Activated CD8-positive, alpha-beta T cell treated with anti-CD3 and anti-CD28 coated beads for 36 hours (primary cell): Measurements from ENCODE around the gene MEGF10. TPM values are rescaled to one million over a fixed set of nuclear protein-coding genes. Genes with fewer than 3 reads are reported as not detected.

Experiments used
- ATAC-seq: fragments of 200-7000 bp; cut with Tn5 transposase; one replicate; pipeline ENCODE4 v1.10.0; 2021; ENCODE audit warnings: mild to moderate bottlenecking, moderate library complexity
- CTCF ChIA-PET: fragments of 350-600 bp; sonication (Branson Sonifier 250); formaldehyde crosslinking; loops from one replicate; lab custom pipeline; 2021; ENCODE audit warnings: antibody characterized with exemption; lab: Charles Lee
- POLR2A ChIA-PET: fragments of 350-600 bp; sonication (Branson Sonifier 250); formaldehyde crosslinking; loops from one replicate; lab custom pipeline; 2021; ENCODE audit warnings: antibody characterized with exemption; lab: Charles Lee
- DNase-seq: peaks from one replicate; pipeline ENCODE4 v3.0.0-alpha.2; 2020
- H3K27ac Mint-ChIP-seq: one replicate; pipeline ENCODE4 v1.8.0; 2021; ENCODE audit warnings: mild to moderate bottlenecking, mixed read lengths
- H3K27me3 Mint-ChIP-seq: one replicate; pipeline ENCODE4 v1.8.0; 2021; ENCODE audit warnings: mixed read lengths
- H3K36me3 Mint-ChIP-seq: one replicate; pipeline ENCODE4 v1.8.0; 2021; ENCODE audit warnings: low read depth, mixed read lengths
- H3K4me1 Mint-ChIP-seq: one replicate; pipeline ENCODE4 v1.8.0; 2021; ENCODE audit warnings: low read depth, mixed read lengths
- H3K4me3 Mint-ChIP-seq: one replicate; pipeline ENCODE4 v1.8.0; 2021; ENCODE audit warnings: mild to moderate bottlenecking, moderate library complexity, mixed read lengths
- H3K9me3 Mint-ChIP-seq: one replicate; pipeline ENCODE4 v1.8.0; 2021; ENCODE audit warnings: mixed read lengths
- intact Hi-C: fragments of 100-400 bp; cut with micrococcal nuclease; formaldehyde crosslinking; loops from one replicate; pipeline ENCODE4 v1.10.0; 2022
- total RNA-seq, 2 experiments: library from RNA; stranded (reverse); gene quantifications; one replicate each; pipeline ENCODE4 v1.2.3, GENCODE V29; 2021
- TF ChIP-seq, protein P1 (sequence below): fragments of 200-600 bp; IDR thresholded peaks from one replicate; pipeline ENCODE4 v1.8.0; 2022; ENCODE audit warnings: antibody characterized with exemption, mild to moderate bottlenecking

MEGF10 gene
- total RNA-seq, 2 experiments from 2014 or later, result not detected

- POLR2A ChIA-PET, result no interaction called here
- CTCF ChIA-PET, result interaction anchor here (0.9 kb wide), 1 partner anchor 126 kb away, joined by 3 read pairs; no protein-coding TSS in a partner anchor
- H3K9me3 Mint-ChIP-seq, result no peaks in the 10 kb centered on the region
- H3K4me1 Mint-ChIP-seq, result no peaks in the 10 kb centered on the region
- DNase-seq, result no peak
- peaks cover 6% of the 10 kb centered on the region for H3K27me3 Mint-ChIP-seq
- no peak overlapping the region for H3K27ac Mint-ChIP-seq
- intact Hi-C loops, result loop anchor here (5.0 kb wide), 1 partner anchor 147 kb away; the partner anchor contains the start of gene MEGF10
- H3K4me3 Mint-ChIP-seq, result no peak overlapping the region
- no peaks in the 10 kb centered on the region for H3K36me3 Mint-ChIP-seq
- ATAC-seq, result no peak
- TF ChIP-seq, protein P1, sequence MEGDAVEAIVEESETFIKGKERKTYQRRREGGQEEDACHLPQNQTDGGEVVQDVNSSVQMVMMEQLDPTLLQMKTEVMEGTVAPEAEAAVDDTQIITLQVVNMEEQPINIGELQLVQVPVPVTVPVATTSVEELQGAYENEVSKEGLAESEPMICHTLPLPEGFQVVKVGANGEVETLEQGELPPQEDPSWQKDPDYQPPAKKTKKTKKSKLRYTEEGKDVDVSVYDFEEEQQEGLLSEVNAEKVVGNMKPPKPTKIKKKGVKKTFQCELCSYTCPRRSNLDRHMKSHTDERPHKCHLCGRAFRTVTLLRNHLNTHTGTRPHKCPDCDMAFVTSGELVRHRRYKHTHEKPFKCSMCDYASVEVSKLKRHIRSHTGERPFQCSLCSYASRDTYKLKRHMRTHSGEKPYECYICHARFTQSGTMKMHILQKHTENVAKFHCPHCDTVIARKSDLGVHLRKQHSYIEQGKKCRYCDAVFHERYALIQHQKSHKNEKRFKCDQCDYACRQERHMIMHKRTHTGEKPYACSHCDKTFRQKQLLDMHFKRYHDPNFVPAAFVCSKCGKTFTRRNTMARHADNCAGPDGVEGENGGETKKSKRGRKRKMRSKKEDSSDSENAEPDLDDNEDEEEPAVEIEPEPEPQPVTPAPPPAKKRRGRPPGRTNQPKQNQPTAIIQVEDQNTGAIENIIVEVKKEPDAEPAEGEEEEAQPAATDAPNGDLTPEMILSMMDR, result no peak
Observed at GRCh38 chr5:127439644-127440043, 149.0 kb downstream of the MEGF10 start.

DNA sequence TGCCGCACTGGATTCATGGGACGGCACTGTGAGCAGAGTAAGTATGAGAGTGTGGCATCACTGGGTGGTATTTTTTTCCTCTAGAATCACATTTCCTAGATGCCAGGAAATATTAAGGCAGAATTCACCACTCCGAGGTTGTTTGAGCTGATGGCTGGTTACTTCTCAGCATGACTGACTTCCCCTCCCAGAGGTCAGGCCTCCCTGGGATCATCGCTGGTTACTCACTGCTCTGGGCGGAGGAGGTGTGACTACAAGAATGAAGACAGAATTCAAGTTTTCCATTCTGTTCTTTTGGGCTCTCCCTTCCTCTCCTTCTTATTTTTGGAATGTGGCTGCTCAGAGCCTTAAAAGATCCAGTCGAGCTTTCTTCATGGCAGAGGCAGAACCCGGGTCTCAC, 150.2 kb downstream of the MEGF10 start:
- ChIA-PET POLR2A (no interaction called here), CTCF (interaction anchor here (0.9 to 1.0 kb wide), 2 partner anchors 31 to 33 kb away, joined by 3 read pairs; no protein-coding TSS in a partner anchor)
- TF ChIP-seq, protein P1, result no peak
- Mint-ChIP-seq H3K36me3 (no peaks in the 10 kb centered on the region), H3K9me3 (no peaks in the 10 kb centered on the region), H3K27ac (no peak overlapping the region), H3K4me3 (no peak overlapping the region), H3K4me1 (no peaks in the 10 kb centered on the region), H3K27me3 (peaks cover 6% of the 10 kb centered on the region)
- no peak for ATAC-seq
- intact Hi-C loops, result loop anchor here (5.0 kb wide), 1 partner anchor 149 kb away; the partner anchor contains the start of gene MEGF10
- no peak for DNase-seq

- intact Hi-C loops, result loop anchor here (5.0 kb wide), 1 partner anchor 150 kb away; the partner anchor contains the start of gene MEGF10
- ChIA-PET POLR2A (no interaction called here), CTCF (interaction anchor here (0.9 to 1.5 kb wide), 2 partner anchors 34 to 51 kb away, joined by 3 to 4 read pairs; no protein-coding TSS in a partner anchor)
Observed at GRCh38 chr5:127441799-127442484, 151.3 kb downstream of the MEGF10 start.

DNA sequence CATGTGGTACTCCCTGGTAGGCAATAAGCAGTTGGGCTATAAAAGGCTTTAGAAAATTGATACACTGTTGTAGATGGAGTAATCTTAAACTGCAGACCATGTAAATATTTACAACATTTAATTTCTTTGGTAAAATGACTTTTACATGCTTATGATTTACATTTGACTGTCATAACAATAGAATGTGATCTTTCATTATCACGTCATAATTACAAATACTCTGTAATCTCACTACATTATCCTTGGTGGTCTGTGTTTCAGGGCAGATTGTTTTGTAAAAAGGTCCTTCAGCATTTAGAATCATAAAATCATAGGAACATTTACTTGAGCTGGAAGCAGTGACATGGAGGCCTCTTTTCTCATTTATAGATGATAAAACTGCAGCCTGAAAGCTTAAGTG, 153.6 kb downstream of the MEGF10 start:
- Mint-ChIP-seq H3K4me1 (no peaks in the 10 kb centered on the region), H3K36me3 (no peaks in the 10 kb centered on the region), H3K4me3 (no peak overlapping the region), H3K9me3 (no peaks in the 10 kb centered on the region), H3K27me3 (peaks cover 6% of the 10 kb centered on the region), H3K27ac (no peak overlapping the region)
- intact Hi-C loops, result loop anchor here (5.0 kb wide), 1 partner anchor 152 kb away; the partner anchor contains the start of gene MEGF10
- no peak for ATAC-seq
- ChIA-PET POLR2A (no interaction called here), CTCF (interaction anchor here (0.7 to 1.7 kb wide), 3 partner anchors 10 to 843 kb away, joined by 3 to 6 read pairs (median 3); no protein-coding TSS in a partner anchor)
- TF ChIP-seq, protein P1, result no peak
- DNase-seq, result no peak

More at GRCh38 chr5:127441799-127442484, 151.3 kb downstream of the MEGF10 start:
- H3K9me3 Mint-ChIP-seq, result no peaks in the 10 kb centered on the region
- no peak for ATAC-seq
- TF ChIP-seq, protein P1, result peak; percentile 42
- H3K27me3 Mint-ChIP-seq, result peaks cover 6% of the 10 kb centered on the region
- H3K4me3 Mint-ChIP-seq, result no peak overlapping the region
- H3K4me1 Mint-ChIP-seq, result no peaks in the 10 kb centered on the region
- DNase-seq, result no peak
- no peaks in the 10 kb centered on the region for H3K36me3 Mint-ChIP-seq
- H3K27ac Mint-ChIP-seq, result no peak overlapping the region

GRCh38 chr5:127445328-127445727, 154.7 kb downstream of the MEGF10 start:
- Mint-ChIP-seq H3K4me3 (no peak overlapping the region), H3K27ac (no peak overlapping the region), H3K36me3 (no peaks in the 10 kb centered on the region), H3K4me1 (no peaks in the 10 kb centered on the region), H3K27me3 (peaks cover 6% of the 10 kb centered on the region), H3K9me3 (no peaks in the 10 kb centered on the region)
- TF ChIP-seq, protein P1, result no peak
- no peak for ATAC-seq
- POLR2A ChIA-PET, result no interaction called here
- CTCF ChIA-PET, result interaction anchor here (0.8 to 1.7 kb wide), 2 partner anchors 9 to 47 kb away, joined by 3 to 6 read pairs; no protein-coding TSS in a partner anchor
- intact Hi-C loops, result no loop called here
- no peak for DNase-seq
